ENCODE results near the gene PRRC2A. TPM values are rescaled to one million over a fixed set of nuclear protein-coding genes. Genes with fewer than 3 reads are reported as not detected.

The PRRC2A gene
- polyA plus RNA-seq, 2 of the 4 experiments (the other 2 are of a cell fraction), result 28.0 to 61.1 TPM

- H3K27ac ChIP-seq, result peak within 1 kb of the TSS; percentile 93 to 99
- peak within 1 kb of the TSS; percentile 91 for H3K4me3 ChIP-seq
- CTCF ChIA-PET, result interaction anchor here (0.6 to 1.5 kb wide), 4 partner anchors 8 to 315 kb away, joined by 3 to 4 read pairs (median 4); partner anchors contain the start of gene BAG6
- FAIRE-seq (no peak), ATAC-seq (peak; percentile 71 to 86), DNase-seq (ENCODE audit: low read depth in 1 of 2, low spot score in 1 of 2) (peak; percentile 72 to 73)
- H3K9me3 ChIP-seq, result no peaks in the 10 kb centered on the region
- H3K4me1 ChIP-seq, result peaks cover 31% of the 10 kb centered on the region
- peak; percentile 71; the same call in 1 of the 3 replicates for TF ChIP-seq BCL3 (IDR thresholded peaks at IDR 0.05)
- TF ChIP-seq CHD4 (IDR thresholded peaks at IDR 0.05; ENCODE audit: borderline replicate concordance), result no peak
- TF ChIP-seq TP53 (CRISPR knock-in tag; IDR thresholded peaks at IDR 0.05), result peak; percentile 82; the same call in 1 of the 2 replicates
- peak; percentile 34; the same call in 1 of the 2 replicates for TF ChIP-seq E2F6 (IDR thresholded peaks at IDR 0.05; ENCODE audit: borderline replicate concordance, low read depth)
- TF ChIP-seq MAX (IDR thresholded peaks at IDR 0.05), result peak; percentile 18
- TF ChIP-seq PHF8 (IDR thresholded peaks at IDR 0.05; ENCODE audit: borderline replicate concordance, low read depth), result peak; percentile 81; the same call in 1 of the 2 replicates
- TF ChIP-seq PBX3 (IDR thresholded peaks at IDR 0.05), result peak; percentile 54; the same call in 1 of the 2 replicates
- peak in 1 of 2 experiments; percentile 80; a peak in 2 of 5 replicates for TF ChIP-seq JUN (IDR thresholded peaks at IDR 0.05)
- no peak for TF ChIP-seq EP300 (IDR thresholded peaks at IDR 0.05)
- peak; percentile 73 for TF ChIP-seq POLR2A (IDR thresholded peaks at IDR 0.05; ENCODE audit: low read length)
- H3K4me2 ChIP-seq, result peak within 1 kb of the TSS; percentile 99
- POLR2A ChIA-PET, result interaction anchor here (0.6 to 1.5 kb wide), 8 partner anchors 9 to 238 kb away, joined by 3 to 11 read pairs (median 4); partner anchors contain the start of genes DDX39B, HSPA1A, HSPA1B and HSPA1L
- 2% methylated on average over 19 of the region's 52 CpGs for WGBS (ENCODE audit: missing lambda C conversion rate)
These were observed 40.1 kb downstream of the PRRC2A start, which contains the start of gene C6orf47 for GRCh38 chr6:31660381-31661261. Gene C6orf47, minus strand, starts transcription at chr6:31660778. Its CDS starts 831 bp downstream, at chr6:31659947.

- Histone ChIP-seq H3K4me2 (peak overlapping the region; percentile 99), H3K9me3 (no peaks in the 10 kb centered on the region), H3K27ac (peak overlapping the region; percentile 93 to 99), H3K4me1 (peaks cover 31% of the 10 kb centered on the region), H3K4me3 (peak overlapping the region; percentile 91; the same call in 2 of the 3 replicates)
- POLR2A ChIA-PET, result interaction anchor here (0.7 to 1.5 kb wide), 7 partner anchors 9 to 166 kb away, joined by 3 to 11 read pairs (median 4); partner anchors contain the start of genes BAG6, HSPA1A, HSPA1B and HSPA1L
- CTCF ChIA-PET, result interaction anchor here (0.6 to 1.5 kb wide), 4 partner anchors 9 to 314 kb away, joined by 3 to 4 read pairs (median 4); partner anchors contain the start of gene BAG6
- 83% methylated on average over 10 of the region's 12 CpGs for WGBS (ENCODE audit: missing lambda C conversion rate)
- FAIRE-seq (no peak), ATAC-seq (no peak), DNase-seq (ENCODE audit: low read depth in 1 of 2, low spot score in 1 of 2) (no peak)
- TF ChIP-seq MYC (IDR thresholded peaks at IDR 0.05; ENCODE audit: borderline replicate concordance, low read length), result no peak
- no peak for TF ChIP-seq CHD2 (IDR thresholded peaks at IDR 0.05; ENCODE audit: low read length, partially characterized antibody)
These were observed 41.0 kb downstream of the PRRC2A start for GRCh38 chr6:31661262-31662123.

DNA sequence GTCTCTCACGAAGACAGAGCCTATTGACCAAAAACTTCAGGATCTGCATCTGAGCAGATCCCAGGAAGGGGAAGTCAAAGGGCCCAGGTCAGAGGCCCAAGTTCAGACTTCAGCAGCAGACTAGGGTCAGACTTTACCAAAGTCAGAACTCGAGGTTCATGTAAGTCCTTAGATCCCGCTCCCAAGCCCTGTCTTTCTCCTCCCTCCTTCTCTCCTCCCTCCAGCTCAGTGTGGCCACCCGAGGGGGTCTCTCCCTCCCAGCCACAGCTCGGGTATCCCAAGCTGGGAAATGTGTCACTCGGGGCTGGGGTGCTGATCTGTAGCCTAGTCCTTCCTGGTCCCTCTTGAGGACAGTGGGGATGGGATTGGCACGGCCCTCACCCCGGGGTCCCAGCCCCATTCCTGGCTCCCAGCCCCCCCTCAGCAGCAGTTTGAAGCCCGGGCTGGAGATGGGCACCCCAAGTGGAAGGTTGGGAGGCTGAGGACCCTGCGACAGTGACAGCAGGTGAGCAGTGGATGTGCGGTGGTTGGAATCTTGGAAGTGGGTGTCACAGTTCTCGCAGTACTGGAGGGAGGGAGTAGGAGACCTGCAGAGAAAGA is 41.7 kb downstream of the PRRC2A start:
- Histone ChIP-seq H3K4me1 (peaks cover 36% of the 10 kb centered on the region), H3K27ac (no peak overlapping the region), H3K4me3 (no peak overlapping the region), H3K4me2 (no peak overlapping the region), H3K9me3 (no peaks in the 10 kb centered on the region)
- ATAC-seq (no peak), FAIRE-seq (no peak), DNase-seq (ENCODE audit: low read depth in 1 of 2, low spot score in 1 of 2) (no peak)
- ChIA-PET CTCF (interaction anchor here (0.6 to 1.9 kb wide), 4 partner anchors 9 to 117 kb away, joined by 3 to 12 read pairs (median 4); partner anchors contain the start of gene BAG6), POLR2A (interaction anchor here (0.9 kb wide), 1 partner anchor 10 kb away, joined by 3 read pairs; the partner anchor contains the start of gene BAG6)
- 80% methylated on average over 9 of the region's 12 CpGs for WGBS (ENCODE audit: missing lambda C conversion rate)
- TF ChIP-seq HEYL (CRISPR knock-in tag; IDR thresholded peaks at IDR 0.05) (no peak), PHF8 (IDR thresholded peaks at IDR 0.05; ENCODE audit: borderline replicate concordance, low read depth) (no peak), HMGXB4 (CRISPR knock-in tag; IDR thresholded peaks at IDR 0.05; ENCODE audit: borderline replicate concordance) (no peak), RARB (CRISPR knock-in tag; IDR thresholded peaks at IDR 0.05) (no peak), JUN (IDR thresholded peaks at IDR 0.05) (no peak), SREBF2 (IDR thresholded peaks at IDR 0.05) (no peak), MYC (IDR thresholded peaks at IDR 0.05; ENCODE audit: borderline replicate concordance, low read length) (no peak), HOXB5 (CRISPR knock-in tag; IDR thresholded peaks at IDR 0.05) (no peak), EHF (CRISPR knock-in tag; IDR thresholded peaks at IDR 0.05) (no peak), KDM1A (IDR thresholded peaks at IDR 0.05; ENCODE audit: low read depth) (no peak), PBX3 (IDR thresholded peaks at IDR 0.05) (no peak), FOSL2 (IDR thresholded peaks at IDR 0.05) (no peak), FOSL2 (CRISPR knock-in tag; IDR thresholded peaks at IDR 0.05) (no peak), EP300 (IDR thresholded peaks at IDR 0.05) (no peak)
